Aorta (tissue), 5 donors: ENCODE data around the gene NPPA. TPM values are rescaled to one million over a fixed set of nuclear protein-coding genes. Genes with fewer than 3 reads are reported as not detected.

Experiments
- ATAC-seq: fragments of 200-7000 bp; cut with Tn5 transposase; one replicate; pipeline ENCODE4 v1.9.1; 2022; ENCODE audit warnings: moderate library complexity; ENCODE audit not compliant: low FRiP score
- DNase-seq, 2 donors: peaks; one replicate each; pipeline ENCODE4 v3.0.0-alpha.2; 2020
- H3K27ac ChIP-seq, 2 donors: one replicate each; pipeline ENCODE4 v1.5.1; 2013; ENCODE audit warnings: low read length in 2 of 2, mild to moderate bottlenecking in 2 of 2, moderate library complexity in 2 of 2, control low read depth in 1 of 2, inconsistent platforms in 1 of 2, low read depth in 1 of 2
- H3K27me3 ChIP-seq, 2 donors: one replicate each; pipeline ENCODE4 v1.6.1; 2013; ENCODE audit warnings: control low read depth in 1 of 2, low read length in 1 of 2, mild to moderate bottlenecking in 1 of 2, moderate library complexity in 1 of 2; ENCODE audit not compliant: insufficient read depth in 2 of 2, control insufficient read depth in 1 of 2
- H3K36me3 ChIP-seq, 2 donors: one replicate each; pipeline ENCODE4 v1.6.1; 2013; ENCODE audit warnings: control low read depth in 1 of 2, low read length in 1 of 2, mild to moderate bottlenecking in 1 of 2; ENCODE audit not compliant: insufficient read depth in 2 of 2, control insufficient read depth in 1 of 2
- H3K4me1 ChIP-seq, 2 donors: one replicate each; pipeline ENCODE4 v1.6.1; 2013; ENCODE audit warnings: low read length in 2 of 2, control low read depth in 1 of 2, mild to moderate bottlenecking in 1 of 2, moderate library complexity in 1 of 2; ENCODE audit not compliant: insufficient read depth in 2 of 2, control insufficient read depth in 1 of 2
- H3K4me3 ChIP-seq, 2 donors: one replicate each; pipeline ENCODE4 v1.5.1; 2013; ENCODE audit warnings: low read length in 2 of 2, control low read depth in 1 of 2, mild to moderate bottlenecking in 1 of 2
- H3K9me3 ChIP-seq: one replicate; pipeline ENCODE4 v1.6.1; 2013; ENCODE audit warnings: mild to moderate bottlenecking, low read length; ENCODE audit not compliant: control insufficient read depth
- WGBS, 2 donors: extraction: QIAGEN DNeasy Blood & Tissue Kit; methylation state at CpG; one replicate each; pipeline ENCODE4 v1.1.7; 2013; 5-methylcytosine and 5-hydroxymethylcytosine counted together
- intact Hi-C, 2 donors: fragments of 100-400 bp; cut with DNase I; formaldehyde crosslinking; loops; one replicate each; pipeline versions ENCODE4 v1.14.2 to v1.15.0; 2022
- polyA plus RNA-seq, 2 donors: library from polyadenylated mRNA; stranded (reverse); fragments of 200-250 nt; gene quantifications; one replicate each; pipeline ENCODE4 v1.2.3, GENCODE V29; 2013
- total RNA-seq, 2 donors: library from RNA; stranded (reverse); fragmentation: NEBNext Ultra II Directional; extraction: Animal tissue kit (Norgen Biotek cat#: 25700); gene quantifications; one replicate each; pipeline ENCODE4 v1.2.1, GENCODE V29; 2021
- donor health status: healthy with polysubstance abuse.
- donor health status: Bipolar disorder and iron deficiency.
- donor health status: DM: no; HTN: no; CAD: no.
- donor health status: DM: no; HTN: no; CAD: no.
- donor health status: DM: yes; HTN: yes; CAD: no.

Gene NPPA
- total and polyA plus RNA-seq, 4 donors = 0.23 to 5.5 (median 0.48) TPM; not detected in 1

GRCh38 chr1:11877074-11877473 lies 29.5 kb upstream of the NPPA start:
- DNase-seq (no peak), ATAC-seq (no peak)
- H3K27ac ChIP-seq = no peak overlapping the region
- H3K4me3 ChIP-seq = no peak overlapping the region
- WGBS, 2 donors = 42 to 57% methylated on average over 6 of the region's 6 CpGs
- H3K9me3 ChIP-seq = no peaks in the 10 kb centered on the region
- intact Hi-C loops = no loop called here
- H3K36me3 ChIP-seq = no peaks in the 10 kb centered on the region
- H3K4me1 ChIP-seq = no peaks in the 10 kb centered on the region
- no peaks in the 10 kb centered on the region for H3K27me3 ChIP-seq

- Histone ChIP-seq H3K27me3 (no peaks in the 10 kb centered on the region), H3K4me1 (no peaks in the 10 kb centered on the region), H3K9me3 (no peaks in the 10 kb centered on the region), H3K36me3 (no peaks in the 10 kb centered on the region), H3K4me3 (no peak overlapping the region), H3K27ac (no peak overlapping the region)
- 80 to 82% methylated on average over 10 of the region's 10 CpGs for WGBS, 2 donors
- no peak for DNase-seq
- intact Hi-C loops = no loop called here
- no peak for ATAC-seq
Observed at GRCh38 chr1:11875094-11875493, 27.5 kb upstream of the NPPA start.

GRCh38 chr1:11874624-11875023 lies 27.0 kb upstream of the NPPA start:
- WGBS, 2 donors = 73 to 74% methylated on average over 6 of the region's 6 CpGs
- ATAC-seq (no peak), DNase-seq (no peak)
- Histone ChIP-seq H3K27me3 (no peaks in the 10 kb centered on the region), H3K36me3 (no peaks in the 10 kb centered on the region), H3K27ac (no peak overlapping the region), H3K4me3 (no peak overlapping the region), H3K9me3 (no peaks in the 10 kb centered on the region), H3K4me1 (no peaks in the 10 kb centered on the region)
- intact Hi-C loops = no loop called here

- Histone ChIP-seq H3K27me3 (no peaks in the 10 kb centered on the region), H3K36me3 (no peaks in the 10 kb centered on the region), H3K9me3 (no peaks in the 10 kb centered on the region), H3K4me3 (no peak overlapping the region), H3K27ac (no peak overlapping the region), H3K4me1 (no peaks in the 10 kb centered on the region)
- intact Hi-C loops = no loop called here
- ATAC-seq = no peak
- WGBS, 2 donors = 29 to 37% methylated on average over 10 of the region's 10 CpGs
- DNase-seq = no peak
Observed at GRCh38 chr1:11874258-11874562, 26.6 kb upstream of the NPPA start.

GRCh38 chr1:11873395-11874257 lies 26.0 kb upstream of the NPPA start:
- ATAC-seq = no peak
- H3K4me3 ChIP-seq = no peak overlapping the region
- H3K9me3 ChIP-seq = no peaks in the 10 kb centered on the region
- intact Hi-C loops = no loop called here
- DNase-seq = no peak
- no peaks in the 10 kb centered on the region for H3K27me3 ChIP-seq
- WGBS, 2 donors = 57 to 63% methylated on average over 14 of the region's 14 CpGs
- no peaks in the 10 kb centered on the region for H3K4me1 ChIP-seq
- H3K36me3 ChIP-seq = no peaks in the 10 kb centered on the region
- H3K27ac ChIP-seq = no peak overlapping the region

- no peaks in the 10 kb centered on the region for H3K9me3 ChIP-seq
- H3K27ac ChIP-seq = no peak overlapping the region
- H3K4me1 ChIP-seq = no peaks in the 10 kb centered on the region
- H3K36me3 ChIP-seq = no peaks in the 10 kb centered on the region
- 56 to 58% methylated on average over 7 of the region's 7 CpGs for WGBS, 2 donors
- intact Hi-C loops = no loop called here
- ATAC-seq (no peak), DNase-seq (no peak)
- H3K27me3 ChIP-seq = no peaks in the 10 kb centered on the region
- H3K4me3 ChIP-seq = no peak overlapping the region
Observed at GRCh38 chr1:11872545-11872944, 25.0 kb upstream of the NPPA start.

- H3K9me3 ChIP-seq = no peaks in the 10 kb centered on the region
- no peak overlapping the region for H3K27ac ChIP-seq
- no peaks in the 10 kb centered on the region for H3K27me3 ChIP-seq
- DNase-seq (no peak), ATAC-seq (no peak)
- no peak overlapping the region for H3K4me3 ChIP-seq
- WGBS, 2 donors = 83 to 84% methylated on average over 5 of the region's 5 CpGs
- intact Hi-C loops = no loop called here
- no peaks in the 10 kb centered on the region for H3K36me3 ChIP-seq
- no peaks in the 10 kb centered on the region for H3K4me1 ChIP-seq
Observed at GRCh38 chr1:11869650-11870207, 22.1 kb upstream of the NPPA start.

- H3K27ac ChIP-seq = no peak overlapping the region
- no peaks in the 10 kb centered on the region for H3K36me3 ChIP-seq
- no peak for DNase-seq
- H3K4me1 ChIP-seq = no peaks in the 10 kb centered on the region
- 84% methylated on average over 3 of the region's 3 CpGs for WGBS, 2 donors
- intact Hi-C loops = no loop called here
- H3K4me3 ChIP-seq = no peak overlapping the region
- no peak for ATAC-seq
- H3K27me3 ChIP-seq = no peaks in the 10 kb centered on the region
- H3K9me3 ChIP-seq = no peaks in the 10 kb centered on the region
Observed at GRCh38 chr1:11869104-11869503, 21.5 kb upstream of the NPPA start.

- no peak overlapping the region for H3K27ac ChIP-seq
- 73 to 74% methylated on average over 13 of the region's 13 CpGs for WGBS, 2 donors
- ATAC-seq (no peak), DNase-seq (no peak)
- no peak overlapping the region for H3K4me3 ChIP-seq
- H3K27me3 ChIP-seq = no peaks in the 10 kb centered on the region
- H3K9me3 ChIP-seq = no peaks in the 10 kb centered on the region
- intact Hi-C loops = no loop called here
- no peaks in the 10 kb centered on the region for H3K4me1 ChIP-seq
- H3K36me3 ChIP-seq = no peaks in the 10 kb centered on the region
Observed at GRCh38 chr1:11868331-11868980, 20.9 kb upstream of the NPPA start.
